ENCODE results near the gene MYOCOS.

The MYOCOS gene

GRCh38 chr1:171622152-171622462 lies at the start of gene MYOCOS:
TSS of gene MYOCOS (plus strand) at chr1:171622243. CDS start at chr1:171623884, 1,641 bp downstream.
- no peak within 1 kb of the TSS for H3K27ac ChIP-seq
- TF ChIP-seq CTCF (conservative IDR thresholded peaks at IDR 0.05; ENCODE audit: low read depth) = no peak
- DNase-seq (ENCODE audit: low spot score) = no peak
- POLR2A ChIA-PET (ENCODE audit: low non-redundant PET) = no interaction called here
- CTCF ChIA-PET = no interaction called here

DNA sequence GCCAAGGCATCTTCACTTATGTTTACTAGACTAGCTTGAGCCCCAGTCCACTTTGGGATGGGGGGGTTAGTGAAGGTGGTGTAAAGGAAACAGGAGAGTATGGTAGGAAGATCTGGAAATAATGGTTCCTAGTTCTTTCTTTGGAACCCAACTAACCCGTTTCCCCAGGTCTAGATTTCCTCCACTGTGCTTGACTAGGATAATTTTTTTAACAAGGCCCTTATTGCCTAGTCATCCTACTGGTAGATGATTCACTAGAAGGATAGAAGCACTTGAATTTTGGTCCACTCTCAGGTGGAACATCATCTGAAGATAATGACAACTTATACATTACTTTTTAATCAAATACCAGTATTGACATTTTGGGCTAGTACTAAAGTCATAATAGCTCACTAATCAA lies 45.9 kb upstream of the MYOCOS start:
- DNase-seq (ENCODE audit: low spot score) = no peak
- ChIA-PET POLR2A (ENCODE audit: low non-redundant PET) (no interaction called here), CTCF (no interaction called here)
- no peak for TF ChIP-seq CTCF (conservative IDR thresholded peaks at IDR 0.05; ENCODE audit: low read depth)
- no peak overlapping the region for H3K27ac ChIP-seq

DNA sequence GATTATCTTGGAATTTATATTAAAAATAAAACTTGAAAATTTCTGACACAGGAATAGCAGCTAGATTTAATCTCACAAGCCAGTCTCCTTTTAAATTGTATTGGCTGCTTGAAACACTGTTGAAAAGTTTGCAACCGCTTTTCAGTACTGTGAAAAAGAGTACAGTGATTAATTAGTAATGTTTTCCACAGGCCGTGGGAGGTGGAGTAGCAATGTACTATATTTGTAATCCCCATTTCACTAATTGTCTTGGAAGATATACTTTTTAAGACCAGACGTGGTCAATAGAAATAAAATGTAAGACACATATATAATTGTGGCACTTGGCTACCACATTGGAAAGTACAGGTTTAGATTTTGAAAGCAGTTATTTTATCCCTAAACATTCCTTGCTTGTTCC lies 40.8 kb upstream of the MYOCOS start:
- CTCF ChIA-PET = interaction anchor here (0.7 kb wide), 1 partner anchor 135 kb away, joined by 3 read pairs; no protein-coding TSS in a partner anchor
- TF ChIP-seq CTCF (conservative IDR thresholded peaks at IDR 0.05; ENCODE audit: low read depth) = no peak
- H3K27ac ChIP-seq = no peak overlapping the region
- POLR2A ChIA-PET (ENCODE audit: low non-redundant PET) = no interaction called here
- DNase-seq (ENCODE audit: low spot score) = no peak

DNA sequence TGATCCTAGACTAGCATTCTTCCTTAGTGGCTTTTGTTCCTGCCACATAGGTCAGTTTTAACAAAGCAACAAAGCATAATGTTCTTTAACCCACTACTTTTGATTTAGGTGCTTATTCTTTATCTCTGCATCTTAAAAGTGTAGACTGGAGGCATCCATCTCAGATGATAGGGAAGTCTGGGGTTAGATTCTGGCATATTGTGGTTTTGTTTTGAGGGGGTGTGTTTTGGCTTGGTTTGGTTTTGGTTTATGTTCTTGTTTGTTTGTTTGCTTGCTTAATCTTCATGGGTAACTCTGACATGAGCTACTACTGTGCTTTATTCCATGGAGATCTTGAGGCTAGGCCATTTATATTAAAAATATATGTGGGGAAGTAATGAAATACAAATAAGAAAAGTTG lies 40.3 kb upstream of the MYOCOS start:
- no peak overlapping the region for H3K27ac ChIP-seq
- ChIA-PET POLR2A (ENCODE audit: low non-redundant PET) (no interaction called here), CTCF (no interaction called here)
- DNase-seq (ENCODE audit: low spot score) = no peak
- TF ChIP-seq CTCF (conservative IDR thresholded peaks at IDR 0.05; ENCODE audit: low read depth) = no peak

DNA sequence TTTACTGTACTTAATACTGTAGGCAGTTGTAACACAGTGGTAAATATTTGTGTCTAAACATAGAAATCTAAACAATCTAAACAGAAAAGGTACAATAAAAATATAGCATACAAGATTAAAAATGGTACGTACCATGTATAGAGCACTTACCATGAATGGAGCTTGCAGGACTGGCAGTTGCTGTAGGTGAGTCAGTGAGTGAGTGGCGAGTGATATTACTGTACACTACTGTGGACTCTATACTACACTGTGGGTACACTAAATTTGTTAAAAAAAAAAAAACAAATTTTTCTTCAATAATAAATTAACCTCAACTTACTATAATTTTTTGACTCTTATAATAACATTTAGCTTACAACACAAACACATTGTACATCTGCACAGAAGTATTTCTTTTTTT lies 39.5 kb upstream of the MYOCOS start:
- ChIA-PET POLR2A (ENCODE audit: low non-redundant PET) (no interaction called here), CTCF (interaction anchor here (0.7 kb wide), 1 partner anchor 898 kb away, joined by 3 read pairs; no protein-coding TSS in a partner anchor)
- H3K27ac ChIP-seq = no peak overlapping the region
- TF ChIP-seq CTCF (conservative IDR thresholded peaks at IDR 0.05; ENCODE audit: low read depth) = no peak
- no peak for DNase-seq (ENCODE audit: low spot score)

DNA sequence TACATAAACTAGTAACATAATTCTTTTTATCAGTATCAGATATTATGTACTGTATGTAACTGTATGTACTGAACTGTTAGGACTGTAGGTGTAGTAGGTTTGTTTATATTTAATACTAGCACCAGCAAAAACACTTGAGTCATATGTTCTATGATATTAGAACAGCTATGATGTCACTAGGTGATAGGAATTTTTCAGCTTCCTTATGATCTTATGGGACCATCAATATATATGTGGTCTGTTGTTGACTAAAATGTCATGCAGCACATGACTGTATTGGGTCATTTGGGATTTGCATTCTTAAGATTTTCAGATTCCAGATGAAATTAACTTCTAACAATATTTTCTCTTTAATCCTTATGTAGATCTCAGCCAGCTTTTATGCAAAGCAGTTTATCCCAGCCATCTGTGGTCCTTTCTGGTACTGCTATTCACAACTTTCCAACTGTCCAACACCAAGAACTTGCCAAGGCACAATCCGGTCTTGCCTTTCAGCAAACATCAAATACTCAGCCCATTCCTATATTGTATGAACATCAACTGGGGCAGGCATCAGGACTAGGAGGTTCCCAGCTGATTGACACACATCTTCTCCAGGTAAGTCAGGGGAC lies 38.3 kb upstream of the MYOCOS start:
- H3K27ac ChIP-seq = no peak overlapping the region
- CTCF ChIA-PET = interaction anchor here (0.6 to 0.8 kb wide), 3 partner anchors 16 to 899 kb away, joined by 3 to 4 read pairs (median 3); no protein-coding TSS in a partner anchor
- no peak for TF ChIP-seq CTCF (conservative IDR thresholded peaks at IDR 0.05; ENCODE audit: low read depth)
- DNase-seq (ENCODE audit: low spot score) = no peak
- POLR2A ChIA-PET (ENCODE audit: low non-redundant PET) = no interaction called here

Measured in RWPE1 (cell line).